IPS-20b (cell line): ENCODE results near the gene CFAP47.

Experiments
- H3K27ac ChIP-seq: one replicate; pipeline ENCODE4 v1.5.1; 2013; ENCODE audit warnings: low read length
- H3K27me3 ChIP-seq: 2 replicates; pipeline ENCODE4 v1.6.1; 2013; ENCODE audit warnings: mild to moderate bottlenecking, low read length, inconsistent platforms; ENCODE audit not compliant: insufficient read depth
- H3K36me3 ChIP-seq: 2 replicates; pipeline ENCODE4 v1.6.1; 2013; ENCODE audit warnings: low read depth, mild to moderate bottlenecking, inconsistent platforms, low read length, moderate library complexity; ENCODE audit not compliant: insufficient read depth
- H3K4me1 ChIP-seq: 2 replicates; pipeline ENCODE4 v1.6.1; 2013; ENCODE audit warnings: mild to moderate bottlenecking, control low read depth, inconsistent platforms, low read length, moderate library complexity; ENCODE audit not compliant: insufficient read depth
- H3K4me3 ChIP-seq: 2 replicates; pipeline ENCODE4 v1.5.1; 2013; ENCODE audit warnings: mild to moderate bottlenecking, low read length, inconsistent platforms
- H3K9ac ChIP-seq: 2 replicates; pipeline ENCODE4 v1.6.1; 2013; ENCODE audit warnings: low read depth, mild to moderate bottlenecking, inconsistent platforms, low read length, moderate library complexity
- H3K9me3 ChIP-seq: 2 replicates; pipeline ENCODE4 v1.6.1; 2013; ENCODE audit warnings: mild to moderate bottlenecking, low read depth, low read length, inconsistent platforms; ENCODE audit not compliant: insufficient read depth

CFAP47 gene

GRCh38 chrX:36414056-36414455 is 494.5 kb downstream of the CFAP47 start:
- H3K27ac ChIP-seq: no peak overlapping the region
- no peaks in the 10 kb centered on the region for H3K4me1 ChIP-seq
- no peaks in the 10 kb centered on the region for H3K27me3 ChIP-seq
- no peaks in the 10 kb centered on the region for H3K36me3 ChIP-seq
- no peak overlapping the region for H3K4me3 ChIP-seq
- no peak overlapping the region for H3K9ac ChIP-seq
- H3K9me3 ChIP-seq: no peaks in the 10 kb centered on the region

- Histone ChIP-seq H3K27ac (no peak overlapping the region), H3K9me3 (no peaks in the 10 kb centered on the region), H3K4me1 (peaks cover 8% of the 10 kb centered on the region; the same call in 1 of the 2 replicates), H3K36me3 (no peaks in the 10 kb centered on the region), H3K27me3 (no peaks in the 10 kb centered on the region), H3K4me3 (no peak overlapping the region), H3K9ac (no peak overlapping the region)
Measured at GRCh38 chrX:36422368-36422767, 502.8 kb downstream of the CFAP47 start.

GRCh38 chrX:36431819-36432218 is 512.3 kb downstream of the CFAP47 start:
- no peaks in the 10 kb centered on the region for H3K36me3 ChIP-seq
- no peaks in the 10 kb centered on the region for H3K9me3 ChIP-seq
- H3K4me1 ChIP-seq: no peaks in the 10 kb centered on the region
- no peak overlapping the region for H3K4me3 ChIP-seq
- H3K27ac ChIP-seq: no peak overlapping the region
- no peak overlapping the region for H3K9ac ChIP-seq
- no peaks in the 10 kb centered on the region for H3K27me3 ChIP-seq

- Histone ChIP-seq H3K4me3 (no peak overlapping the region), H3K27ac (no peak overlapping the region), H3K4me1 (no peaks in the 10 kb centered on the region), H3K36me3 (no peaks in the 10 kb centered on the region), H3K27me3 (no peaks in the 10 kb centered on the region), H3K9ac (no peak overlapping the region), H3K9me3 (no peaks in the 10 kb centered on the region; the same call in 1 of the 2 replicates)
Measured at GRCh38 chrX:36434522-36434921, 515.0 kb downstream of the CFAP47 start.
